Measurements from ENCODE around the gene TAF5.

- TF ChIP-seq EZH2 (IDR thresholded peaks at IDR 0.05; ENCODE audit: insufficient read depth, poor library complexity, severe bottlenecking) (no peak), EZH2phosphoT487 (IDR thresholded peaks at IDR 0.05; ENCODE audit: insufficient read depth, low read depth) (no peak)
These were observed 11.7 kb upstream of the TAF5 start for GRCh38 chr10:103355906-103356599.

Data from GM23248 (cell line).